Tibial nerve (tissue), 3 donors: Measurements from ENCODE around the gene ELMO1.

Source experiments
- CTCF ChIP-seq, 5 experiments: fragments of 200-600 bp in 3 of 5; fragments of 450-650 bp in 2 of 5; sonication (generic) in 3 of 5; IDR thresholded peaks; one replicate each; pipeline ENCODE4 v1.5.1; 2016 to 2019; ENCODE audit warnings: antibody characterized with exemption in 5 of 5, mild to moderate bottlenecking in 3 of 5, moderate library complexity in 2 of 5
- POLR2A ChIP-seq, 2 donors: fragments of 450-650 bp; IDR thresholded peaks; one replicate each; pipeline ENCODE4 v1.6.1; 2017; ENCODE audit warnings: antibody characterized with exemption in 2 of 2, mild to moderate bottlenecking in 2 of 2, moderate library complexity in 2 of 2

GRCh38 chr7:37007691-37008090 is 441.0 kb downstream of the ELMO1 start:
- TF ChIP-seq POLR2A (IDR thresholded peaks at IDR 0.05) (no peak), CTCF (IDR thresholded peaks at IDR 0.05) (no peak)
